Stimulated activated memory B cell treated with anti-CD40 and anti-IgM and Interleukin-4, amounts not matched to agents 10 μg/mL and 1 μg/mL and 100 μg/mL, for 72 hours (primary cell): ENCODE results near the gene NAA40.

Experiments used
- ATAC-seq: fragments of 150-1000 bp; cut with Tn5 transposase; 2 replicates; pipeline ENCODE4 v1.10.0; 2021
- H3K27ac Mint-ChIP-seq: one replicate; pipeline ENCODE4 v1.8.0; 2022; ENCODE audit warnings: mild to moderate bottlenecking, mixed read lengths
- H3K27me3 Mint-ChIP-seq: one replicate; pipeline ENCODE4 v1.8.0; 2022; ENCODE audit warnings: mixed read lengths
- H3K36me3 Mint-ChIP-seq: one replicate; pipeline ENCODE4 v1.8.0; 2022; ENCODE audit warnings: mixed read lengths
- H3K4me1 Mint-ChIP-seq: one replicate; pipeline ENCODE4 v1.8.0; 2022; ENCODE audit warnings: mixed read lengths
- H3K4me3 Mint-ChIP-seq: one replicate; pipeline ENCODE4 v1.8.0; 2022; ENCODE audit warnings: mild to moderate bottlenecking, moderate library complexity, mixed read lengths
- H3K9me3 Mint-ChIP-seq: one replicate; pipeline ENCODE4 v1.8.0; 2022; ENCODE audit warnings: mixed read lengths

NAA40 gene

GRCh38 chr11:63908631-63909401 lies 30.0 kb upstream of the NAA40 start:
- Mint-ChIP-seq H3K27ac (no peak overlapping the region), H3K9me3 (no peaks in the 10 kb centered on the region), H3K4me3 (no peak overlapping the region), H3K27me3 (peaks cover 3% of the 10 kb centered on the region), H3K36me3 (peaks cover 54% of the 10 kb centered on the region), H3K4me1 (peaks cover 6% of the 10 kb centered on the region)
- ATAC-seq, result no peak

- H3K4me3 Mint-ChIP-seq, result no peak overlapping the region
- peaks cover 43% of the 10 kb centered on the region for H3K36me3 Mint-ChIP-seq
- H3K27ac Mint-ChIP-seq, result no peak overlapping the region
- no peaks in the 10 kb centered on the region for H3K9me3 Mint-ChIP-seq
- ATAC-seq, result no peak
- H3K27me3 Mint-ChIP-seq, result peaks cover 13% of the 10 kb centered on the region
- peaks cover 6% of the 10 kb centered on the region for H3K4me1 Mint-ChIP-seq
Observed at GRCh38 chr11:63909591-63910506, 29.0 kb upstream of the NAA40 start.

- peaks cover 7% of the 10 kb centered on the region for H3K4me1 Mint-ChIP-seq
- no peak overlapping the region for H3K4me3 Mint-ChIP-seq
- H3K9me3 Mint-ChIP-seq, result no peaks in the 10 kb centered on the region
- H3K27me3 Mint-ChIP-seq, result peaks cover 19% of the 10 kb centered on the region
- peaks cover 35% of the 10 kb centered on the region for H3K36me3 Mint-ChIP-seq
- H3K27ac Mint-ChIP-seq, result no peak overlapping the region
- ATAC-seq, result no peak
Observed at GRCh38 chr11:63910675-63911074, 28.1 kb upstream of the NAA40 start.

- Mint-ChIP-seq H3K36me3 (peaks cover 28% of the 10 kb centered on the region), H3K27me3 (peaks cover 19% of the 10 kb centered on the region), H3K9me3 (no peaks in the 10 kb centered on the region), H3K4me1 (peaks cover 9% of the 10 kb centered on the region), H3K4me3 (no peak overlapping the region), H3K27ac (no peak overlapping the region)
- ATAC-seq, result no peak
Observed at GRCh38 chr11:63911440-63911839, 27.4 kb upstream of the NAA40 start.

- Mint-ChIP-seq H3K9me3 (no peaks in the 10 kb centered on the region), H3K4me1 (peaks cover 10% of the 10 kb centered on the region), H3K27ac (no peak overlapping the region), H3K27me3 (peaks cover 19% of the 10 kb centered on the region), H3K36me3 (peaks cover 25% of the 10 kb centered on the region), H3K4me3 (no peak overlapping the region)
- no peak for ATAC-seq
Observed at GRCh38 chr11:63911876-63912275, 26.9 kb upstream of the NAA40 start.

- H3K27me3 Mint-ChIP-seq, result peaks cover 19% of the 10 kb centered on the region
- H3K27ac Mint-ChIP-seq, result no peak overlapping the region
- no peak overlapping the region for H3K4me3 Mint-ChIP-seq
- H3K9me3 Mint-ChIP-seq, result no peaks in the 10 kb centered on the region
- H3K4me1 Mint-ChIP-seq, result peaks cover 13% of the 10 kb centered on the region
- ATAC-seq, result no peak
- peaks cover 17% of the 10 kb centered on the region for H3K36me3 Mint-ChIP-seq
Observed at GRCh38 chr11:63912678-63913077, 26.1 kb upstream of the NAA40 start.

GRCh38 chr11:63913866-63914830 lies 24.7 kb upstream of the NAA40 start:
- Mint-ChIP-seq H3K4me3 (no peak overlapping the region), H3K27ac (no peak overlapping the region), H3K36me3 (peaks cover 12% of the 10 kb centered on the region), H3K27me3 (peaks cover 19% of the 10 kb centered on the region), H3K9me3 (no peaks in the 10 kb centered on the region), H3K4me1 (peaks cover 25% of the 10 kb centered on the region)
- no peak for ATAC-seq

GRCh38 chr11:63914896-63915691 lies 23.7 kb upstream of the NAA40 start:
- no peak for ATAC-seq
- Mint-ChIP-seq H3K27ac (no peak overlapping the region), H3K4me1 (peaks cover 25% of the 10 kb centered on the region), H3K27me3 (peaks cover 19% of the 10 kb centered on the region), H3K9me3 (no peaks in the 10 kb centered on the region), H3K36me3 (peaks cover 9% of the 10 kb centered on the region), H3K4me3 (peak overlapping the region; percentile 42)

- peaks cover 19% of the 10 kb centered on the region for H3K27me3 Mint-ChIP-seq
- no peaks in the 10 kb centered on the region for H3K9me3 Mint-ChIP-seq
- peaks cover 25% of the 10 kb centered on the region for H3K4me1 Mint-ChIP-seq
- no peaks in the 10 kb centered on the region for H3K36me3 Mint-ChIP-seq
- peak overlapping the region; percentile 86 for H3K4me3 Mint-ChIP-seq
- H3K27ac Mint-ChIP-seq, result peak overlapping the region; percentile 27
- ATAC-seq, result no peak
Observed at GRCh38 chr11:63915961-63916836, 22.6 kb upstream of the NAA40 start.

- ATAC-seq, result peak; percentile 63
- Mint-ChIP-seq H3K9me3 (no peaks in the 10 kb centered on the region), H3K36me3 (no peaks in the 10 kb centered on the region), H3K27me3 (peaks cover 19% of the 10 kb centered on the region), H3K27ac (peak within 1 kb of the TSS; percentile 27), H3K4me1 (peaks cover 25% of the 10 kb centered on the region), H3K4me3 (peak within 1 kb of the TSS; percentile 86)
Observed at GRCh38 chr11:63916837-63917691, 21.7 kb upstream of the NAA40 start, which contains the start of gene RCOR2. RCOR2 (minus strand) TSS chr11:63917164; CDS start chr11:63916456, 708 bp downstream.

- H3K4me3 Mint-ChIP-seq, result peak overlapping the region; percentile 72
- no peaks in the 10 kb centered on the region for H3K9me3 Mint-ChIP-seq
- H3K4me1 Mint-ChIP-seq, result peaks cover 25% of the 10 kb centered on the region
- no peaks in the 10 kb centered on the region for H3K36me3 Mint-ChIP-seq
- ATAC-seq, result no peak
- peaks cover 19% of the 10 kb centered on the region for H3K27me3 Mint-ChIP-seq
- H3K27ac Mint-ChIP-seq, result no peak overlapping the region
Observed at GRCh38 chr11:63917692-63918506, 20.9 kb upstream of the NAA40 start.
